ENCODE data around the gene C3. TPM values are rescaled to one million over a fixed set of nuclear protein-coding genes. Genes with fewer than 3 reads are reported as not detected.
A peak's percentile ranks its signal among the peaks of the same experiment; 100 is the strongest.
"Not testable (repeated sequence)": the region's sequence is repeated elsewhere in the genome, so short reads cannot be mapped to it uniquely, and the experiment has no call there.

The C3 gene
- polyA plus RNA-seq, 6 donors from 2014 or later = not detected

DNA sequence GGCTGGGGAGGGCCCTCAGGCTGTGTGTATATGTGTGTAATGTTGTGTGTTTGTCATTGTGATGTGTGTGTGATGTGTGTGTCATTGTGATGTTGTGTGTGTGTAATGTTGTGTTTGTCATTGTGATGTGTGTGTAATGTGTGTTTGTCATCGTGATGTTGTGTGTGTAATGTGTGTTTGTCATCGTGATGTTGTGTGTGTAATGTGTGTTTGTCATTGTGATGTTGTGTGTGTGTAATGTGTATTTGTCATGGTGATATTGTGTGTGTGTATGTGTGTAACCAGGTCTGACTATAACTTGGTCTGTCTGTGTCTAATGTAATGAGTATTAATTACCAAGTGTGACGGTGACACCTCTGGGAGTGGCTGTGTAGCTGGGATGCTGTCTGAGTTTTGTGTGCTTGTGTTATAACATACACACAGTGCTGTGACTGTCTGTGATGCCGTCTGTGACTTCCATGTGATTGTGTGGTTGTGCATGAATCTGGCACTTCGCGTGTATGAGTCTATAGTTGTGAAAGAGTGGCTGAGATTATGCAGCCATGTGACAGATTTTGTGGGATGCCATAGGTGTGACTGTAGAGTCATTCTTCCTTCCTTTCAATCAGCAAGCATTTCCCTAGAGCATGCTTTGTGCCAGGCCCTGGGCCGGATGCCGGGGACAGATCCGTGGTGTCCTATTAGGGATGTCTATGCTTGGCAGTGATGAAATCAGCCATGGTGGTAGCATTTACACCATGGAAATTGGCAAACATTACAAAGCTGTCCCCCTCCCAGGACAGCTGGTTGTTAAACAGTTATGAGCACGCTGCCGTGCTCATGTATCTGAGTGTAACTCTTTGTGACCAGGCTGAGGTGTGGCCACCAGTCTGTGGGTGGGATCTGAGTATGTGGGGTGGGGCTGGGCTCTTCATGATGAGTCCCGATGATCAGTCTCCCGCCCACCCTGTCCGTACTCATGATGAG is 56.9 kb downstream of the C3 start:
- ATAC-seq (ENCODE audit: low read depth in 2 of 2) = no peak
- no peak overlapping the region for H3K4me3 Mint-ChIP-seq

GRCh38 chr19:6662702-6663101 is 57.7 kb downstream of the C3 start:
- Mint-ChIP-seq H3K36me3 (peaks cover 0 to 4% of the 10 kb centered on the region in 2 donors), H3K27me3 (peaks cover 28 to 39% (median 38%) of the 10 kb centered on the region in 3 donors), H3K9me3 (no peaks in the 10 kb centered on the region), H3K4me3 (no peak overlapping the region), H3K4me1 (peaks cover 9 to 17% (median 17%) of the 10 kb centered on the region in 3 donors), H3K27ac (no peak overlapping the region)
- no peak for DNase-seq
- no peak for ATAC-seq (ENCODE audit: low read depth in 2 of 2)

More for the DNA sequence above, 56.9 kb downstream of the C3 start:
- H3K4me1 Mint-ChIP-seq = peaks cover 9 to 17% (median 17%) of the 10 kb centered on the region in 3 donors
- no peaks in the 10 kb centered on the region for H3K9me3 Mint-ChIP-seq
- DNase-seq = no peak
- H3K27me3 Mint-ChIP-seq = peaks cover 22 to 32% (median 30%) of the 10 kb centered on the region in 3 donors
- H3K36me3 Mint-ChIP-seq = peaks cover 0 to 2% of the 10 kb centered on the region in 2 donors
- no peak overlapping the region for H3K27ac Mint-ChIP-seq

DNA sequence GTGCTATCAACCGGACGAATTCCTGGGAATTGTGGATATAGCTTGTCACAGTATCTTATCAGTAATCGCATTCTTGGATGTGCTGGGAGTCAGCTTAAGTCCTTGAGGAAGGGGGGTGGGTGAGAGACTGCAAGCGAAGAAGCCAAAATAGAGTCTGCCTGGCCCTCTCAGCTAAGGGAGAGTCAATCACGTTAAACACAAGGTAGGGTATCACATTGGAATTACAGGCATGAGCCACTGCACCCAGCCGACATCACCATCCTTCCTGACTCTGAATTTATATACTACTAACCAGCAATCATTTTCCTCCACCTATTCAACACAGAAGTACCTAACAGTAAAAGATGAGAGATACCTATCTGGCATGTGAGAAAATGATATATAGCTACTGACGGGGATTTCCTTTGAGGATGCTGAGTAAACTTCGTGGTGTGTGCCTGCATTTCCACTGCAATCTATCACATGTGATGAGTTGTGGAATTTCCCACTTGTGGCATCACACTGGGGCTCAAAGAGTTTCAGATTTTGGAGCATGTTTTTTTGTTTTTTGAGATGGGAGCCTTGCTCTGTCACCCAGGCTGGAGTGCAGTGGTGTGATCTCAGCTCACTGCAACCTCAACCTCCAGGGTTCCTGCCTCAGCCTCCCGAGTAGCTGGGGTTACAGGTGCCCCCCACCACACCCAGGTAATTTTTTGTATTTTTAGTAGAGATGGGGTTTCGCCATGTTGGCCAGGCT is 58.8 kb downstream of the C3 start:
- H3K27ac Mint-ChIP-seq = peak overlapping the region in 3 of 6 donors; percentile 43 to 66 (median 57)
- peak; percentile 91 to 95 for ATAC-seq (ENCODE audit: low read depth in 2 of 2)
- peaks cover 34 to 46% (median 43%) of the 10 kb centered on the region in 3 donors for H3K27me3 Mint-ChIP-seq
- H3K4me3 Mint-ChIP-seq = peak overlapping the region in 3 of 8 donors; percentile 45 to 60 (median 53)
- H3K9me3 Mint-ChIP-seq, DNase-seq, H3K36me3 Mint-ChIP-seq: not testable (repeated sequence)
- H3K4me1 Mint-ChIP-seq = peaks cover 9 to 17% (median 17%) of the 10 kb centered on the region in 3 donors

DNA sequence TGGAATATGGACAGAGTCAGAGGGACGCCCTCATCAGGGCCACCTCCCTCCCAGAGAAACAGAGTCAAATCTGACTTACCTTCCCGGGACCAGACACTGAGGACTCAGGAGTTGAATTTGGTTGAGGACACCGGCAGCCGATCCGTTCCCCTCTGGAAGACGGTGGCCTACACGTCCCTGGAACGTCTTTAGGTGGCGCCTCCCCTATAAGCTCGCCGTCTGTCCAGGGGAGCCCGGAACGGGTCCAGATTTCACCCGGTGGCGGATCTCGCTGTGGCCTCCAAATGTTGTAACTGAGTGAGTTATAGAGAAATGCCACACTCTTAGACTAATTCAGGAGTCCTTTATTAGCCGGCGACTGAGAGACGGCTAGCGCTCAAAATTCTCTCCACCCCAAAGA is 59.5 kb downstream of the C3 start:
- Mint-ChIP-seq H3K9me3 (no peaks in the 10 kb centered on the region), H3K27ac (peak overlapping the region in 3 of 6 donors; percentile 14 to 78 (median 66)), H3K4me1 (peaks cover 9 to 17% (median 17%) of the 10 kb centered on the region in 3 donors), H3K4me3 (peak overlapping the region in 5 of 8 donors; percentile 12 to 60 (median 45)), H3K36me3 (peaks cover 0 to 4% of the 10 kb centered on the region in 2 donors), H3K27me3 (peaks cover 39 to 46% (median 43%) of the 10 kb centered on the region in 3 donors)
- ATAC-seq (ENCODE audit: low read depth in 2 of 2) (no peak), DNase-seq (no peak)

DNA sequence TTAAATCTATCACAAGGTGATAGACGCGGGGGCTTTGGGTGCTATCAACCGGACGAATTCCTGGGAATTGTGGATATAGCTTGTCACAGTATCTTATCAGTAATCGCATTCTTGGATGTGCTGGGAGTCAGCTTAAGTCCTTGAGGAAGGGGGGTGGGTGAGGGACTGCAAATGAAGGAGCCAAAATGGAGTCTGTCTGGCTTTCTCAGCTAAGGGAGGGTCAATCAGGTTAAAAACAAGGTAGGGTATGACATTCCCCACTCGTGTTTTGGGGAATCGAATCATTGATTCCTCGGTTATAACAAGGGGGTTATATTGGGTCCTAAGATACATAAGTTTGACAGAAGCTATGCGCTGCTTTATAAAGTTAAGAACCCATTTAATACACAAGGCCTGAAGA is 64.1 kb downstream of the C3 start:
- not testable (repeated sequence) for H3K4me3 Mint-ChIP-seq; H3K9me3 Mint-ChIP-seq; DNase-seq; ATAC-seq (ENCODE audit: low read depth in 2 of 2); H3K27ac Mint-ChIP-seq; H3K36me3 Mint-ChIP-seq
- peaks cover 12 to 21% (median 19%) of the 10 kb centered on the region in 3 donors for H3K4me1 Mint-ChIP-seq
- H3K27me3 Mint-ChIP-seq = peaks cover 34 to 59% (median 41%) of the 10 kb centered on the region in 3 donors

GRCh38 chr19:6654347-6655310 is 65.8 kb downstream of the C3 start:
- Mint-ChIP-seq H3K27ac (peak overlapping the region in 2 of 6 donors; percentile 70 to 81), H3K27me3 (peaks cover 23 to 51% (median 33%) of the 10 kb centered on the region in 3 donors), H3K36me3 (peaks cover 0 to 4% of the 10 kb centered on the region in 2 donors), H3K4me3 (peak overlapping the region in 1 of 8 donors; percentile 18), H3K9me3 (no peaks in the 10 kb centered on the region), H3K4me1 (peaks cover 8 to 11% (median 8%) of the 10 kb centered on the region in 3 donors)
- DNase-seq (no peak), ATAC-seq (ENCODE audit: low read depth in 2 of 2) (peak; percentile 23 to 52)

DNA sequence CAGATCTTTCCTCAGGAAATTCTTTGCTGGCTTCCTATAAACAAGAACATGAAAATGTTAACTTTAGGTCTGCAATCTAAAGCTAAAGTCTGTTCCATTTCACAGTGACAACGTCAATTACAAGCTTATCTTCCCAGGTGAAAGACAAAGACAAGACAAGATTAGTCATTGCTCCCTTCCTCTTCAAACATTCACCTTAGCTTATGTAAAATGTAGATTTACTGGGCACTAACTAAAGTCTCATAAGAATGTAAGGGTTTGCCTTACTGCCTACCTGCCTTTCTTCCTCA is 67.7 kb downstream of the C3 start:
- H3K27ac Mint-ChIP-seq = no peak overlapping the region
- H3K9me3 Mint-ChIP-seq = no peaks in the 10 kb centered on the region
- H3K27me3 Mint-ChIP-seq = peaks cover 11 to 37% (median 14%) of the 10 kb centered on the region in 3 donors
- H3K4me3 Mint-ChIP-seq = no peak overlapping the region
- DNase-seq (no peak), ATAC-seq (ENCODE audit: low read depth in 2 of 2) (no peak)
- H3K4me1 Mint-ChIP-seq = peaks cover 8 to 11% (median 8%) of the 10 kb centered on the region in 3 donors
- no peaks in the 10 kb centered on the region for H3K36me3 Mint-ChIP-seq

GRCh38 chr19:6651965-6652804 is 68.3 kb downstream of the C3 start:
- peaks cover 8 to 11% (median 8%) of the 10 kb centered on the region in 3 donors for H3K4me1 Mint-ChIP-seq
- H3K4me3 Mint-ChIP-seq = no peak overlapping the region
- H3K36me3 Mint-ChIP-seq = no peaks in the 10 kb centered on the region
- peaks cover 7 to 35% (median 10%) of the 10 kb centered on the region in 3 donors for H3K27me3 Mint-ChIP-seq
- no peaks in the 10 kb centered on the region for H3K9me3 Mint-ChIP-seq
- DNase-seq (no peak), ATAC-seq (ENCODE audit: low read depth in 2 of 2) (no peak)
- no peak overlapping the region for H3K27ac Mint-ChIP-seq

GRCh38 chr19:6649185-6649584 is 71.3 kb downstream of the C3 start:
- H3K4me1 Mint-ChIP-seq = peaks cover under 1 to 2% (median under 1%) of the 10 kb centered on the region in 3 donors
- no peaks in the 10 kb centered on the region for H3K36me3 Mint-ChIP-seq
- DNase-seq (no peak), ATAC-seq (ENCODE audit: low read depth in 2 of 2) (no peak)
- H3K27ac Mint-ChIP-seq = no peak overlapping the region
- peaks cover 15 to 48% (median 28%) of the 10 kb centered on the region in 3 donors for H3K27me3 Mint-ChIP-seq
- H3K9me3 Mint-ChIP-seq = no peaks in the 10 kb centered on the region
- no peak overlapping the region for H3K4me3 Mint-ChIP-seq

GRCh38 chr19:6648141-6648715 is 72.2 kb downstream of the C3 start:
- DNase-seq (no peak), ATAC-seq (ENCODE audit: low read depth in 2 of 2) (no peak)
- no peaks in the 10 kb centered on the region for H3K9me3 Mint-ChIP-seq

GRCh38 chr19:6644796-6645195 is 75.7 kb downstream of the C3 start:
- ATAC-seq (ENCODE audit: low read depth in 2 of 2) = no peak

More at GRCh38 chr19:6648141-6648715, 72.2 kb downstream of the C3 start:
- Mint-ChIP-seq H3K4me3 (no peak overlapping the region), H3K4me1 (no peaks in the 10 kb centered on the region), H3K36me3 (no peaks in the 10 kb centered on the region), H3K27ac (no peak overlapping the region), H3K27me3 (peaks cover 15 to 48% (median 28%) of the 10 kb centered on the region in 3 donors)

More at GRCh38 chr19:6644796-6645195, 75.7 kb downstream of the C3 start:
- Mint-ChIP-seq H3K36me3 (no peaks in the 10 kb centered on the region), H3K4me3 (no peak overlapping the region), H3K9me3 (no peaks in the 10 kb centered on the region), H3K27me3 (peaks cover 15 to 42% (median 20%) of the 10 kb centered on the region in 3 donors), H3K4me1 (peaks cover 6 to 12% (median 11%) of the 10 kb centered on the region in 3 donors), H3K27ac (no peak overlapping the region)
- no peak for DNase-seq
